ENCODE data around the gene PPP2CA. TPM values are rescaled to one million over a fixed set of nuclear protein-coding genes. Genes with fewer than 3 reads are reported as not detected.

The PPP2CA gene
- total and polyA plus RNA-seq, 2 of the 8 experiments (the other 6 are each of a cell fraction or from before 2014, with no cell fraction given) = 75.0 to 205 TPM

- TF ChIP-seq TAF1 (IDR thresholded peaks at IDR 0.05; ENCODE audit: low read depth, low read length) (no peak), CBX5 (IDR thresholded peaks at IDR 0.05; ENCODE audit: low read depth, low read length) (no peak), CHD2 (IDR thresholded peaks at IDR 0.05; ENCODE audit: low read length) (no peak), MAFK (IDR thresholded peaks at IDR 0.05; ENCODE audit: low read depth, low read length) (no peak), KDM1A (IDR thresholded peaks at IDR 0.05; ENCODE audit: borderline replicate concordance, low read length) (no peak), TAF7 (optimal IDR thresholded peaks at IDR 0.05; ENCODE audit: borderline replicate concordance, low read depth, low read length) (no peak), BACH1 (IDR thresholded peaks at IDR 0.05; ENCODE audit: low read length) (no peak), ZNF274 (IDR thresholded peaks at IDR 0.05; ENCODE audit: borderline replicate concordance, extremely low read depth, low read length) (no peak), SIN3A (conservative IDR thresholded peaks at IDR 0.05 in 1 of 2, IDR thresholded peaks at IDR 0.05 in 1 of 2; ENCODE audit: low read depth in 1 of 2, low read length in 2 of 2) (no peak)
These were observed 80.7 kb downstream of the PPP2CA start (continued) for GRCh38 chr5:134145041-134145757.

Small RNA genes within 50 kb of the gene (microRNA-seq; reads per million reads assigned to microRNA genes)
- gene MIR3661 (ENCODE audit: borderline microRNAs expressed in 2 of 2, borderline number of aligned reads in 2 of 2, borderline replicate concordance in 1 of 2) = 0.41 to 0.46 reads per million in 2 experiments

Small RNA genes within 50 kb of the gene (small RNA-seq; reads per million reads assigned to genes)
- gene MIR3661 (ENCODE audit: insufficient read depth) = not detected

Other genes with a start within 250 kb of the PPP2CA start
- gene VDAC1, start 221.1 kb downstream of the PPP2CA start, total RNA-seq (2021; fragmentation: NEBNext Ultra II Directional; extraction: Animal tissue kit (Norgen Biotek cat#: 25700)) = 285 and 301 TPM in 2 replicates
- gene VDAC1, start 221.1 kb downstream of the PPP2CA start, polyA plus RNA-seq (2011; rRNA removed) = 94.7 and 111 TPM in 2 replicates
- gene TCF7, start 111.4 kb downstream of the PPP2CA start, total RNA-seq (2021; fragmentation: NEBNext Ultra II Directional; extraction: Animal tissue kit (Norgen Biotek cat#: 25700)) = 6.8 and 8.5 TPM in 2 replicates
- gene TCF7, start 111.4 kb downstream of the PPP2CA start, polyA plus RNA-seq (2011; rRNA removed) = 4.7 and 5.7 TPM in 2 replicates
- gene SKP1, start 49.1 kb downstream of the PPP2CA start, total RNA-seq (2021; fragmentation: NEBNext Ultra II Directional; extraction: Animal tissue kit (Norgen Biotek cat#: 25700)) = 326 and 332 TPM in 2 replicates
- gene SKP1, start 49.1 kb downstream of the PPP2CA start, polyA plus RNA-seq (2011; rRNA removed) = 86.4 and 163 TPM in 2 replicates
- 1.4 and 1.7 TPM in 2 replicates for gene CDKL3, start 141.1 kb upstream of the PPP2CA start, total RNA-seq (2021; fragmentation: NEBNext Ultra II Directional; extraction: Animal tissue kit (Norgen Biotek cat#: 25700))
- 0.49 and 0.77 TPM in 2 replicates for gene CDKL3, start 141.1 kb upstream of the PPP2CA start, polyA plus RNA-seq (2011; rRNA removed)
- 40.3 and 46.8 TPM in 2 replicates for gene UBE2B, start 145.5 kb upstream of the PPP2CA start, total RNA-seq (2021; fragmentation: NEBNext Ultra II Directional; extraction: Animal tissue kit (Norgen Biotek cat#: 25700))
- 8.1 and 15.9 TPM in 2 replicates for gene UBE2B, start 145.5 kb upstream of the PPP2CA start, polyA plus RNA-seq (2011; rRNA removed)
- gene CDKN2AIPNL, start 185.8 kb upstream of the PPP2CA start, total RNA-seq (2021; fragmentation: NEBNext Ultra II Directional; extraction: Animal tissue kit (Norgen Biotek cat#: 25700)) = 54.3 and 56.3 TPM in 2 replicates
- 31.2 and 40.0 TPM in 2 replicates for gene CDKN2AIPNL, start 185.8 kb upstream of the PPP2CA start, polyA plus RNA-seq (2011; rRNA removed)